DND-41 (cell line): ENCODE data around the gene TMEM203.

Experiments used
- EZH2 ChIP-seq: IDR thresholded peaks from 3 replicates; pipeline ENCODE4 v1.6.1; 2012; ENCODE audit warnings: borderline replicate concordance, low read depth, mild to moderate bottlenecking, moderate library complexity, low read length, inconsistent platforms; ENCODE audit not compliant: severe bottlenecking
- TF ChIP-seq, protein P1 (sequence below): IDR thresholded peaks from 2 replicates; pipeline ENCODE4 v1.5.1; 2012; ENCODE audit warnings: borderline replicate concordance, low read length, moderate library complexity, mild to moderate bottlenecking; ENCODE audit not compliant: poor library complexity, severe bottlenecking; ENCODE audit errors: extremely low read depth

- TF ChIP-seq EZH2: peak; percentile 44
- TF ChIP-seq, protein P1, sequence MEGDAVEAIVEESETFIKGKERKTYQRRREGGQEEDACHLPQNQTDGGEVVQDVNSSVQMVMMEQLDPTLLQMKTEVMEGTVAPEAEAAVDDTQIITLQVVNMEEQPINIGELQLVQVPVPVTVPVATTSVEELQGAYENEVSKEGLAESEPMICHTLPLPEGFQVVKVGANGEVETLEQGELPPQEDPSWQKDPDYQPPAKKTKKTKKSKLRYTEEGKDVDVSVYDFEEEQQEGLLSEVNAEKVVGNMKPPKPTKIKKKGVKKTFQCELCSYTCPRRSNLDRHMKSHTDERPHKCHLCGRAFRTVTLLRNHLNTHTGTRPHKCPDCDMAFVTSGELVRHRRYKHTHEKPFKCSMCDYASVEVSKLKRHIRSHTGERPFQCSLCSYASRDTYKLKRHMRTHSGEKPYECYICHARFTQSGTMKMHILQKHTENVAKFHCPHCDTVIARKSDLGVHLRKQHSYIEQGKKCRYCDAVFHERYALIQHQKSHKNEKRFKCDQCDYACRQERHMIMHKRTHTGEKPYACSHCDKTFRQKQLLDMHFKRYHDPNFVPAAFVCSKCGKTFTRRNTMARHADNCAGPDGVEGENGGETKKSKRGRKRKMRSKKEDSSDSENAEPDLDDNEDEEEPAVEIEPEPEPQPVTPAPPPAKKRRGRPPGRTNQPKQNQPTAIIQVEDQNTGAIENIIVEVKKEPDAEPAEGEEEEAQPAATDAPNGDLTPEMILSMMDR: no peak
Observed at GRCh38 chr9:137167747-137168572, 37.5 kb downstream of the TMEM203 start.
